Naive thymus-derived CD4-positive, alpha-beta T cell (primary cell): ENCODE measurements around the gene NARS2. TPM values are rescaled to one million over a fixed set of nuclear protein-coding genes. Genes with fewer than 3 reads are reported as not detected.

Source experiments
- ATAC-seq: fragments of 150-1000 bp; cut with Tn5 transposase; 2 replicates; pipeline ENCODE4 v1.10.0; 2021; ENCODE audit warnings: mild to moderate bottlenecking, moderate library complexity
- CTCF ChIA-PET: fragments of 350-600 bp; sonication (Branson Sonifier 250); formaldehyde crosslinking; loops from one replicate; lab custom pipeline; 2021; ENCODE audit warnings: antibody characterized with exemption; lab: Charles Lee
- POLR2A ChIA-PET: fragments of 350-600 bp; sonication (Branson Sonifier 250); formaldehyde crosslinking; loops from one replicate; lab custom pipeline; 2021; ENCODE audit warnings: antibody characterized with exemption, inconsistent platforms; lab: Charles Lee
- DNase-seq, 9 donors: peaks; one replicate each; pipeline versions ENCODE4 v3.0.0 to v3.0.0-alpha.2; 2020 to 2022; ENCODE audit warnings: mixed read lengths in 1 of 9
- H3K27ac ChIP-seq: one replicate; pipeline ENCODE4 v1.7.0; 2013; ENCODE audit warnings: mild to moderate bottlenecking, low read depth, low read length, moderate library complexity
- H3K27me3 ChIP-seq, 2 donors: one replicate each; pipeline ENCODE4 v1.7.0; 2013; ENCODE audit warnings: low read length in 2 of 2, mild to moderate bottlenecking in 2 of 2, moderate library complexity in 2 of 2; ENCODE audit not compliant: control insufficient read depth in 2 of 2, insufficient read depth in 2 of 2
- H3K36me3 ChIP-seq, 3 experiments: 1 replicate in 2 of 3; 2 replicates in 1 of 3; pipeline ENCODE4 v1.7.0; 2013; ENCODE audit warnings: low read length in 3 of 3, mild to moderate bottlenecking in 3 of 3, moderate library complexity in 1 of 3; ENCODE audit not compliant: insufficient read depth in 3 of 3, control insufficient read depth in 2 of 3
- H3K4me1 ChIP-seq, 2 donors: one replicate each; pipeline ENCODE4 v1.7.0; 2013; ENCODE audit warnings: low read length in 2 of 2, mild to moderate bottlenecking in 2 of 2, moderate library complexity in 1 of 2; ENCODE audit not compliant: control insufficient read depth in 2 of 2, insufficient read depth in 2 of 2
- H3K4me3 ChIP-seq: 2 replicates; pipeline ENCODE4 v1.7.0; 2013; ENCODE audit warnings: mild to moderate bottlenecking, low read length
- H3K9me3 ChIP-seq, 3 experiments: 1 replicate in 2 of 3; 2 replicates in 1 of 3; pipeline ENCODE4 v1.7.0; 2013; ENCODE audit warnings: low read length in 3 of 3; ENCODE audit not compliant: control insufficient read depth in 2 of 3
- H3K27ac Mint-ChIP-seq, 9 donors: one replicate each; pipeline ENCODE4 v1.8.0; 2020 to 2022; ENCODE audit warnings: mixed read lengths in 9 of 9, mild to moderate bottlenecking in 8 of 9, moderate library complexity in 5 of 9, inconsistent platforms in 2 of 9
- H3K27me3 Mint-ChIP-seq, 5 donors: one replicate each; pipeline ENCODE4 v1.8.0; 2021 to 2022; ENCODE audit warnings: mixed read lengths in 5 of 5, mild to moderate bottlenecking in 1 of 5
- H3K36me3 Mint-ChIP-seq, 5 donors: one replicate each; pipeline ENCODE4 v1.8.0; 2020 to 2022; ENCODE audit warnings: mixed read lengths in 5 of 5, mild to moderate bottlenecking in 3 of 5, inconsistent platforms in 1 of 5
- H3K4me1 Mint-ChIP-seq, 7 donors: one replicate each; pipeline ENCODE4 v1.8.0; 2020 to 2022; ENCODE audit warnings: mixed read lengths in 7 of 7, mild to moderate bottlenecking in 3 of 7, inconsistent platforms in 1 of 7
- H3K4me3 Mint-ChIP-seq, 10 donors: one replicate each; pipeline ENCODE4 v1.8.0; 2020 to 2022; ENCODE audit warnings: mild to moderate bottlenecking in 10 of 10, mixed read lengths in 10 of 10, moderate library complexity in 6 of 10, inconsistent platforms in 2 of 10
- H3K9me3 Mint-ChIP-seq, 11 donors: one replicate each; pipeline ENCODE4 v1.8.0; 2020 to 2022; ENCODE audit warnings: mixed read lengths in 11 of 11, mild to moderate bottlenecking in 4 of 11, inconsistent platforms in 1 of 11, moderate library complexity in 1 of 11
- intact Hi-C, 2 donors: fragments of 100-400 bp; cut with micrococcal nuclease; formaldehyde crosslinking; loops; one replicate each; pipeline ENCODE4 v1.15.1; 2023
- polyA plus RNA-seq, 2 donors: library from polyadenylated mRNA; unstranded; fragments of 300-500 nt; fragmentation: Illumina TruSeq; gene quantifications; one replicate each; pipeline ENCODE4 v1.2.3, GENCODE V29; 2021
- total RNA-seq, 6 experiments: library from RNA in 5 of 6; stranded (reverse) in 5 of 6; gene quantifications; 1 replicate in 5 of 6; 2 replicates in 1 of 6; pipeline ENCODE4 v1.2.3 and lab custom pipeline; 2021 to 2026

The NARS2 gene
- total and polyA plus RNA-seq, 7 experiments from 2014 or later: 9.3 to 21.5 (median 19.0) TPM

- no peak for ATAC-seq
- peaks cover 8 to 17% of the 10 kb centered on the region in 2 donors for H3K4me1 ChIP-seq
- H3K4me3 ChIP-seq: peak overlapping the region; percentile 67
- peak overlapping the region; percentile 76 to 90 (median 84) for H3K4me3 Mint-ChIP-seq
- no peaks in the 10 kb centered on the region for H3K27me3 ChIP-seq
- DNase-seq: no peak
- H3K9me3 ChIP-seq: no peaks in the 10 kb centered on the region
- CTCF ChIA-PET: interaction anchor here (0.5 to 2.6 kb wide), 8 partner anchors 9 to 240 kb away, joined by 3 to 13 read pairs (median 3); no protein-coding TSS in a partner anchor
- H3K36me3 Mint-ChIP-seq: peaks cover 0 to 9% (median 0%) of the 10 kb centered on the region in 5 donors
- POLR2A ChIA-PET: interaction anchor here (1.0 to 1.5 kb wide), 4 partner anchors 17 to 424 kb away, joined by 3 to 5 read pairs (median 4); partner anchors contain the start of genes ALG8 and INTS4
- no peaks in the 10 kb centered on the region for H3K36me3 ChIP-seq
- peak overlapping the region in 8 of 9 donors; percentile 12 to 89 (median 54) for H3K27ac Mint-ChIP-seq
- peaks cover 21 to 59% (median 26%) of the 10 kb centered on the region in 7 donors for H3K4me1 Mint-ChIP-seq
- H3K27ac ChIP-seq: no peak overlapping the region
- H3K27me3 Mint-ChIP-seq: peaks cover 15 to 33% (median 22%) of the 10 kb centered on the region in 5 donors
- no peaks in the 10 kb centered on the region for H3K9me3 Mint-ChIP-seq
- intact Hi-C loops: loop anchor here (2.0 to 5.0 kb wide), 4 partner anchors 14 to 426 kb away; partner anchors contain the start of genes NDUFC2 (in 2 of the 2) and INTS4 (in 1 of the 2)
Measured at GRCh38 chr11:78418584-78419211, 156.0 kb downstream of the NARS2 start.

- peak overlapping the region; percentile 29 for H3K27ac ChIP-seq
- POLR2A ChIA-PET: interaction anchor here (1.0 to 1.5 kb wide), 5 partner anchors 18 to 423 kb away, joined by 3 to 5 read pairs (median 4); partner anchors contain the start of genes ALG8, INTS4 and NDUFC2
- peak overlapping the region in 8 of 9 donors; percentile 12 to 89 (median 45) for H3K27ac Mint-ChIP-seq
- H3K4me3 Mint-ChIP-seq: peak overlapping the region; percentile 76 to 90 (median 84)
- CTCF ChIA-PET: interaction anchor here (0.5 to 2.6 kb wide), 7 partner anchors 9 to 167 kb away, joined by 3 to 13 read pairs (median 3); no protein-coding TSS in a partner anchor
- no peaks in the 10 kb centered on the region for H3K27me3 ChIP-seq
- peaks cover 0 to 14% (median 0%) of the 10 kb centered on the region in 5 donors for H3K36me3 Mint-ChIP-seq
- H3K4me1 Mint-ChIP-seq: peaks cover 21 to 65% (median 26%) of the 10 kb centered on the region in 7 donors
- peaks cover 8 to 17% of the 10 kb centered on the region in 2 donors for H3K4me1 ChIP-seq
- no peaks in the 10 kb centered on the region for H3K9me3 ChIP-seq
- intact Hi-C loops: loop anchor here (1.0 to 5.0 kb wide), 16 partner anchors 15 to 598 kb away; partner anchors contain the start of genes ALG8 (in 2 of the 2), INTS4 (in 2 of the 2), KCTD21 (in 2 of the 2) and NARS2 (in 2 of the 2)
- ATAC-seq (peak; percentile 83), DNase-seq (peak; percentile 59 to 86 (median 73))
- H3K9me3 Mint-ChIP-seq: no peaks in the 10 kb centered on the region
- H3K4me3 ChIP-seq: peak overlapping the region; percentile 67
- no peaks in the 10 kb centered on the region for H3K36me3 ChIP-seq
- H3K27me3 Mint-ChIP-seq: peaks cover 15 to 33% (median 22%) of the 10 kb centered on the region in 5 donors
Measured at GRCh38 chr11:78417888-78418583, 156.6 kb downstream of the NARS2 start.

DNA sequence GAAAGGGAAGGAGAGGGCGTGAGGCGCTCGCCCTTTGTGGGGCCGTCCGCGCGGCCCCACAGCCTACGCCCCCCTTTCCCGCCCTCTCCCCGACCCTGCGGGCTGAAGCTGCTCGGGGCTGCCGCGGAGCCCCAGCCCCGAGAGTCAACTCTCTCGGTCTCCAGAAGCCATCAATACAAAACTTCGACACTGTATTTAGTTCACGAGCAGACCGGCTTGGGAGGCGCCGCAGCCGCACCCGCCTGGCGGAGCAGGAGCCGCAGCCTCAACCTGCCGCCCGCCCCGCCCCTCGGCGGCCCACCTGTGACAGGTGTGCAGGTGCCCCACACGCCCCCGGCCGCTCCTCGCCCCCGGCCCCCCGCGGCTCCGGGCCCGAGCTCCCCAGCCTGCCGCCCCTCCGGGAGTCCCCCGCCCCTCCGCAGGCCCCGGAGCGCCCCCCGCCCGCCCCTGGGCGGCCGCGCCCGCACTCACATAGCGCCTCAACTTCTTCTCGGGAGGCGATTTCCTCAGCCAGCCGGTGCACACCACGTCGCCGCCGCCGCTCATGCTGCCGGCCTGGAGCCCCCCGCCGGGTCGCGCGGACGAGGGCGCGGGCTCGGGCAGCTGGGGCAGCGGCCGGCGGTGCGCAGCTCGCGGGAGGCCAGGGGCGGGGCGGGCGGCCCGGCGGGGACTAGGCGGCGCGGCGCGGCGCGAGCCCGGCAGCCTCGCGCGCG lies 157.3 kb downstream of the NARS2 start, which contains the start of gene GAB2:
GAB2 (minus strand) TSS at position 646 of the 713 bp plus-strand sequence; CDS start at position 546, 100 bp downstream.
- H3K9me3 ChIP-seq: no peaks in the 10 kb centered on the region
- intact Hi-C loops: loop anchor here (1.0 to 5.0 kb wide), 15 partner anchors 47 to 597 kb away; partner anchors contain the start of genes ALG8 (in 2 of the 2), INTS4 (in 2 of the 2), KCTD21 (in 2 of the 2) and NARS2 (in 2 of the 2)
- peaks cover 0 to 17% (median 0%) of the 10 kb centered on the region in 5 donors for H3K36me3 Mint-ChIP-seq
- H3K4me3 ChIP-seq: peak within 1 kb of the TSS; percentile 67
- H3K4me3 Mint-ChIP-seq: peak within 1 kb of the TSS; percentile 85 to 97 (median 92)
- H3K27me3 Mint-ChIP-seq: peaks cover 15 to 33% (median 22%) of the 10 kb centered on the region in 5 donors
- H3K4me1 Mint-ChIP-seq: peaks cover 21 to 69% (median 26%) of the 10 kb centered on the region in 7 donors
- ChIA-PET POLR2A (interaction anchor here (0.6 to 1.5 kb wide), 4 partner anchors 18 to 422 kb away, joined by 3 to 5 read pairs (median 4); partner anchors contain the start of genes INTS4 and NDUFC2), CTCF (interaction anchor here (0.6 to 2.6 kb wide), 3 partner anchors 147 to 325 kb away, joined by 3 to 13 read pairs (median 6); no protein-coding TSS in a partner anchor)
- peak within 1 kb of the TSS; percentile 29 for H3K27ac ChIP-seq
- no peaks in the 10 kb centered on the region for H3K9me3 Mint-ChIP-seq
- no peaks in the 10 kb centered on the region for H3K36me3 ChIP-seq
- H3K27me3 ChIP-seq: no peaks in the 10 kb centered on the region
- peak; percentile 24 for ATAC-seq
- peak within 1 kb of the TSS; percentile 12 to 97 (median 73) for H3K27ac Mint-ChIP-seq
- peaks cover 8 to 17% of the 10 kb centered on the region in 2 donors for H3K4me1 ChIP-seq
- peak in 7 of 9 donors; percentile 11 to 43 (median 32) for DNase-seq

GRCh38 chr11:78416285-78417174 lies 158.1 kb downstream of the NARS2 start:
- Histone ChIP-seq H3K27me3 (no peaks in the 10 kb centered on the region), H3K4me1 (peaks cover 8 to 17% of the 10 kb centered on the region in 2 donors), H3K27ac (no peak overlapping the region), H3K9me3 (no peaks in the 10 kb centered on the region), H3K36me3 (no peaks in the 10 kb centered on the region), H3K4me3 (peak overlapping the region; percentile 62)
- POLR2A ChIA-PET: interaction anchor here (0.6 to 1.3 kb wide), 3 partner anchors 61 to 337 kb away, joined by 3 to 4 read pairs (median 4); partner anchors contain the start of gene NDUFC2
- Mint-ChIP-seq H3K27ac (peak overlapping the region; percentile 12 to 97 (median 73)), H3K4me1 (peaks cover 21 to 68% (median 26%) of the 10 kb centered on the region in 7 donors), H3K4me3 (peak overlapping the region; percentile 83 to 97 (median 92)), H3K27me3 (peaks cover 15 to 26% (median 19%) of the 10 kb centered on the region in 5 donors), H3K36me3 (peaks cover 0 to 18% (median 0%) of the 10 kb centered on the region in 5 donors), H3K9me3 (peaks cover 0 to under 1% (median 0%) of the 10 kb centered on the region in 11 donors)
- CTCF ChIA-PET: interaction anchor here (0.6 to 2.6 kb wide), 3 partner anchors 10 to 324 kb away, joined by 3 to 13 read pairs (median 6); no protein-coding TSS in a partner anchor
- ATAC-seq: peak; percentile 69
- DNase-seq: peak; percentile 37 to 83 (median 62)
- intact Hi-C loops: loop anchor here (1.0 to 5.0 kb wide), 15 partner anchors 48 to 596 kb away; partner anchors contain the start of genes ALG8 (in 2 of the 2), INTS4 (in 2 of the 2), KCTD21 (in 2 of the 2) and NARS2 (in 2 of the 2)

DNA sequence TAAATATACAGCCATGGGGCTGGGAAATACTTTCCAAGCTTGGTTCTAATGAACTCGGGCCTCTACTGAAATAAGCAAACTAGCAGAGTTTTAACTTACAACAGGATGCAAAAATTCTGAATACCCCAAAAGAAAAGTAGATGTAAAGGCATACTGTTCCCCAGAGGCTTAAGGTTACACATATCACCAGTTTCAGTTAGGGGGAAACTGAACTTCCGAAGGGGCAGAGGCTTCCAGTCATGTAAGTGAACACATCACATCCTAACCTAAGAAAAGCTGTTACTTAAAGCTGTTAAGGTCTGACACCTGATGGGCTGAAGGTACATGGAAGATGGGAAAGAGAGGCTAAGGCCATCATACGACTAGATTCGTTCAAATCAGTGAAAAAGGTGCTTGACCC lies 159.3 kb downstream of the NARS2 start:
- Mint-ChIP-seq H3K27ac (peak overlapping the region in 2 of 9 donors; percentile 7 to 20), H3K4me3 (peak overlapping the region in 7 of 10 donors; percentile 18 to 49 (median 42)), H3K27me3 (peaks cover 10 to 23% (median 15%) of the 10 kb centered on the region in 5 donors), H3K9me3 (peaks cover 0 to 3% (median 0%) of the 10 kb centered on the region in 11 donors), H3K4me1 (peaks cover 17 to 60% (median 24%) of the 10 kb centered on the region in 7 donors), H3K36me3 (peaks cover 0 to 21% (median 0%) of the 10 kb centered on the region in 5 donors)
- intact Hi-C loops: loop anchor here (5.0 kb wide), 3 partner anchors 73 to 423 kb away; partner anchors contain the start of genes NDUFC2 (in 2 of the 2) and INTS4 (in 1 of the 2)
- H3K27me3 ChIP-seq: no peaks in the 10 kb centered on the region
- H3K9me3 ChIP-seq: no peaks in the 10 kb centered on the region
- no peaks in the 10 kb centered on the region for H3K36me3 ChIP-seq
- DNase-seq (no peak), ATAC-seq (no peak)
- H3K4me3 ChIP-seq: no peak overlapping the region
- H3K27ac ChIP-seq: no peak overlapping the region
- H3K4me1 ChIP-seq: peaks cover 8 to 13% of the 10 kb centered on the region in 2 donors
- POLR2A ChIA-PET: interaction anchor here (0.9 kb wide), 1 partner anchor 9 kb away, joined by 3 read pairs; no protein-coding TSS in a partner anchor
- CTCF ChIA-PET: interaction anchor here (0.6 to 1.6 kb wide), 3 partner anchors 16 to 149 kb away, joined by 3 to 6 read pairs (median 3); no protein-coding TSS in a partner anchor
